ENCODE data around the gene ARHGAP15.

DNA sequence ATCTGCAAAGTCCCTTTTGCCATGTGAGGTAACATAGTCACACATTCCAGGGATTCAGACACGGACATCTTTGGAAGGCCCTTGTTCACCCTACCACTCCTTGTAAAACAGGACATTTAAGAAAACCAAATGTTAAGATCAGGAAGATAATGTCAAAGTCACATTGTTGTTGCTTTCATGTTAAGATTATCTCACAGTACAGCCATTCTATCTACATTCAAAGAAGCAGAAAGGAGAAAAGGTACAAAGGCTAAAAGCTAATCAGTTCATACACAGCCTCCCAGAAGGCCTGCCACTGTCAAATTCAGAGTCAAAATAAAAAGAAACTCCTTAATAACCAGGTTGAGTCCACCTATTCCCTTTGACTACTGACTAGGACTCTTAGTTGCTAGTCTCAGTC is 573.7 kb downstream of the ARHGAP15 start:
- TF ChIP-seq, protein P1, sequence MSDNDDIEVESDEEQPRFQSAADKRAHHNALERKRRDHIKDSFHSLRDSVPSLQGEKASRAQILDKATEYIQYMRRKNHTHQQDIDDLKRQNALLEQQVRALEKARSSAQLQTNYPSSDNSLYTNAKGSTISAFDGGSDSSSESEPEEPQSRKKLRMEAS (IDR thresholded peaks at IDR 0.05): no peak
- TF ChIP-seq, protein P2, sequence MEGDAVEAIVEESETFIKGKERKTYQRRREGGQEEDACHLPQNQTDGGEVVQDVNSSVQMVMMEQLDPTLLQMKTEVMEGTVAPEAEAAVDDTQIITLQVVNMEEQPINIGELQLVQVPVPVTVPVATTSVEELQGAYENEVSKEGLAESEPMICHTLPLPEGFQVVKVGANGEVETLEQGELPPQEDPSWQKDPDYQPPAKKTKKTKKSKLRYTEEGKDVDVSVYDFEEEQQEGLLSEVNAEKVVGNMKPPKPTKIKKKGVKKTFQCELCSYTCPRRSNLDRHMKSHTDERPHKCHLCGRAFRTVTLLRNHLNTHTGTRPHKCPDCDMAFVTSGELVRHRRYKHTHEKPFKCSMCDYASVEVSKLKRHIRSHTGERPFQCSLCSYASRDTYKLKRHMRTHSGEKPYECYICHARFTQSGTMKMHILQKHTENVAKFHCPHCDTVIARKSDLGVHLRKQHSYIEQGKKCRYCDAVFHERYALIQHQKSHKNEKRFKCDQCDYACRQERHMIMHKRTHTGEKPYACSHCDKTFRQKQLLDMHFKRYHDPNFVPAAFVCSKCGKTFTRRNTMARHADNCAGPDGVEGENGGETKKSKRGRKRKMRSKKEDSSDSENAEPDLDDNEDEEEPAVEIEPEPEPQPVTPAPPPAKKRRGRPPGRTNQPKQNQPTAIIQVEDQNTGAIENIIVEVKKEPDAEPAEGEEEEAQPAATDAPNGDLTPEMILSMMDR (IDR thresholded peaks at IDR 0.05; ENCODE audit: low read depth, low read length, missing input control): no peak
- TF ChIP-seq EGR1 (IDR thresholded peaks at IDR 0.05; ENCODE audit: low read depth in 2 of 2) (no peak), SP1 (IDR thresholded peaks at IDR 0.05) (no peak), TAF1 (conservative IDR thresholded peaks at IDR 0.05) (no peak), HNF4G (IDR thresholded peaks at IDR 0.05) (no peak), NR2F2 (IDR thresholded peaks at IDR 0.05) (no peak)
- TF ChIP-seq, protein P3, sequence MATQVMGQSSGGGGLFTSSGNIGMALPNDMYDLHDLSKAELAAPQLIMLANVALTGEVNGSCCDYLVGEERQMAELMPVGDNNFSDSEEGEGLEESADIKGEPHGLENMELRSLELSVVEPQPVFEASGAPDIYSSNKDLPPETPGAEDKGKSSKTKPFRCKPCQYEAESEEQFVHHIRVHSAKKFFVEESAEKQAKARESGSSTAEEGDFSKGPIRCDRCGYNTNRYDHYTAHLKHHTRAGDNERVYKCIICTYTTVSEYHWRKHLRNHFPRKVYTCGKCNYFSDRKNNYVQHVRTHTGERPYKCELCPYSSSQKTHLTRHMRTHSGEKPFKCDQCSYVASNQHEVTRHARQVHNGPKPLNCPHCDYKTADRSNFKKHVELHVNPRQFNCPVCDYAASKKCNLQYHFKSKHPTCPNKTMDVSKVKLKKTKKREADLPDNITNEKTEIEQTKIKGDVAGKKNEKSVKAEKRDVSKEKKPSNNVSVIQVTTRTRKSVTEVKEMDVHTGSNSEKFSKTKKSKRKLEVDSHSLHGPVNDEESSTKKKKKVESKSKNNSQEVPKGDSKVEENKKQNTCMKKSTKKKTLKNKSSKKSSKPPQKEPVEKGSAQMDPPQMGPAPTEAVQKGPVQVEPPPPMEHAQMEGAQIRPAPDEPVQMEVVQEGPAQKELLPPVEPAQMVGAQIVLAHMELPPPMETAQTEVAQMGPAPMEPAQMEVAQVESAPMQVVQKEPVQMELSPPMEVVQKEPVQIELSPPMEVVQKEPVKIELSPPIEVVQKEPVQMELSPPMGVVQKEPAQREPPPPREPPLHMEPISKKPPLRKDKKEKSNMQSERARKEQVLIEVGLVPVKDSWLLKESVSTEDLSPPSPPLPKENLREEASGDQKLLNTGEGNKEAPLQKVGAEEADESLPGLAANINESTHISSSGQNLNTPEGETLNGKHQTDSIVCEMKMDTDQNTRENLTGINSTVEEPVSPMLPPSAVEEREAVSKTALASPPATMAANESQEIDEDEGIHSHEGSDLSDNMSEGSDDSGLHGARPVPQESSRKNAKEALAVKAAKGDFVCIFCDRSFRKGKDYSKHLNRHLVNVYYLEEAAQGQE (IDR thresholded peaks at IDR 0.05): no peak

Measured in liver (tissue), 3 donors.